Mucosa of descending colon (tissue), 3 donors: ENCODE results near the gene SMIM35. TPM values are rescaled to one million over a fixed set of nuclear protein-coding genes. Genes with fewer than 3 reads are reported as not detected.
A peak's percentile ranks its signal among the peaks of the same experiment; 100 is the strongest.

Experiments
- ATAC-seq: fragments of 200-7000 bp; cut with Tn5 transposase; one replicate; pipeline ENCODE4 v1.9.1; 2020; ENCODE audit warnings: mild to moderate bottlenecking, moderate library complexity
- DNase-seq, 3 donors: peaks; one replicate each; pipeline ENCODE4 v3.0.0-alpha.2; 2020
- H3K36me3 ChIP-seq: fragments of 200-600 bp; one replicate; pipeline ENCODE4 v1.8.0; 2021; ENCODE audit warnings: low read depth, mild to moderate bottlenecking
- H3K4me1 ChIP-seq: fragments of 200-600 bp; one replicate; pipeline ENCODE4 v1.8.0; 2021; ENCODE audit warnings: low read depth, mild to moderate bottlenecking
- H3K4me3 ChIP-seq: fragments of 200-600 bp; one replicate; pipeline ENCODE4 v1.8.0; 2021; ENCODE audit warnings: mild to moderate bottlenecking
- H3K9me3 ChIP-seq: fragments of 200-600 bp; one replicate; pipeline ENCODE4 v1.8.0; 2021; ENCODE audit warnings: mild to moderate bottlenecking
- intact Hi-C, 2 donors: fragments of 100-400 bp; cut with DNase I in 1 of 2; cut with micrococcal nuclease in 1 of 2; formaldehyde crosslinking; loops; one replicate each; pipeline versions ENCODE4 v1.11.0 to v1.11.1; 2022; cut with DNase I, micrococcal nuclease
- total RNA-seq, 3 donors: library from RNA; stranded (reverse); fragmentation: NEBNext Ultra II Directional in 2 of 3; extraction: Animal tissue kit (Norgen Biotek cat#: 25700) in 2 of 3; gene quantifications; one replicate each; pipeline versions ENCODE4 v1.2.1 to v1.2.4, GENCODE V29; 2021 to 2023
- TF ChIP-seq, protein P1 (sequence below): fragments of 200-600 bp; IDR thresholded peaks from one replicate; pipeline ENCODE4 v1.8.0; 2022; ENCODE audit warnings: antibody characterized with exemption, mild to moderate bottlenecking
- donor health status: DM: no; HTN: no; CAD: no; lungs with moderate emphysema.
- donor health status: DM: no; HTN: no; CAD: no.
- donor health status: DM: no; HTN: yes; CAD: no.

Gene SMIM35
- total RNA-seq, 3 donors from 2014 or later = not detected

DNA sequence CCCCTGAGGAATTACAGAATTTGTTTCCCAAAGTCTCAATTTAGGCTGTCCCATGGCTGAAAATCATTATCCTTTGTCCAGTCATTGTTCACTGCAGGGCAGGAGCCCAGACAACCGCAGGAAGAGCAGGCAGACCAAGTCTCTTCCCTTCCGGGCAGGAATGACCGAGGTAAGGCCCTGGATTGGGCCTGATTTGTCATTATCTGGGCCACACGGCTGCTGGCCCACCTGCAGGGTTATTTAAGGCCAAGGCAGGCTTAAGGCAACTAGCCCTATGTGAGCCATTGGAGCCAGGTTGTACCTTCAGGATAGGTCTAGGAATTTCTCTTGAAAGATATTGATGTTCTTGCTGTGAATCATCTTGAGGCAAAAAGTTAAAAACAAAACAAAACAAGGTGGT, 110.3 kb downstream of the SMIM35 start:
- Histone ChIP-seq H3K4me1 (peaks cover 9% of the 10 kb centered on the region), H3K36me3 (no peaks in the 10 kb centered on the region), H3K9me3 (no peaks in the 10 kb centered on the region), H3K4me3 (no peak overlapping the region)
- DNase-seq = no peak
- no peak for ATAC-seq
- TF ChIP-seq, protein P1, sequence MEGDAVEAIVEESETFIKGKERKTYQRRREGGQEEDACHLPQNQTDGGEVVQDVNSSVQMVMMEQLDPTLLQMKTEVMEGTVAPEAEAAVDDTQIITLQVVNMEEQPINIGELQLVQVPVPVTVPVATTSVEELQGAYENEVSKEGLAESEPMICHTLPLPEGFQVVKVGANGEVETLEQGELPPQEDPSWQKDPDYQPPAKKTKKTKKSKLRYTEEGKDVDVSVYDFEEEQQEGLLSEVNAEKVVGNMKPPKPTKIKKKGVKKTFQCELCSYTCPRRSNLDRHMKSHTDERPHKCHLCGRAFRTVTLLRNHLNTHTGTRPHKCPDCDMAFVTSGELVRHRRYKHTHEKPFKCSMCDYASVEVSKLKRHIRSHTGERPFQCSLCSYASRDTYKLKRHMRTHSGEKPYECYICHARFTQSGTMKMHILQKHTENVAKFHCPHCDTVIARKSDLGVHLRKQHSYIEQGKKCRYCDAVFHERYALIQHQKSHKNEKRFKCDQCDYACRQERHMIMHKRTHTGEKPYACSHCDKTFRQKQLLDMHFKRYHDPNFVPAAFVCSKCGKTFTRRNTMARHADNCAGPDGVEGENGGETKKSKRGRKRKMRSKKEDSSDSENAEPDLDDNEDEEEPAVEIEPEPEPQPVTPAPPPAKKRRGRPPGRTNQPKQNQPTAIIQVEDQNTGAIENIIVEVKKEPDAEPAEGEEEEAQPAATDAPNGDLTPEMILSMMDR = no peak
- intact Hi-C loops = no loop called here

DNA sequence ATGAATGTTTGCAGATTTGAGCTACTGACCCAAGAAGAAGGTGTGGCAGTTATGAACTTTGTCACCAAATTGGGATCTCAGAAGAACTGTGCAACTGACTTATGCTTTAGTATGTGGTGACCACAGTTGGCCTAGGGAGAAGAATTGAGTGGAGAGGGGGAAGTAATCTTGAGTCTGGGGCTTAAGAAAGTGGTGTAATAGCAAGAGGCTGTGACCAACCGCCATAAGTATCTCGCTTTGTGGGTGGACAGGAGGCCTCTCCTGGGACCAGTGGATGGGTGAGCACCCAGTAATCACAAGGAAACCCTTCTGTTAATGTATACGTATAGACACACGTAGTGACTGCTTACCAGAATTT, 113.3 kb downstream of the SMIM35 start:
- no peaks in the 10 kb centered on the region for H3K36me3 ChIP-seq

DNA sequence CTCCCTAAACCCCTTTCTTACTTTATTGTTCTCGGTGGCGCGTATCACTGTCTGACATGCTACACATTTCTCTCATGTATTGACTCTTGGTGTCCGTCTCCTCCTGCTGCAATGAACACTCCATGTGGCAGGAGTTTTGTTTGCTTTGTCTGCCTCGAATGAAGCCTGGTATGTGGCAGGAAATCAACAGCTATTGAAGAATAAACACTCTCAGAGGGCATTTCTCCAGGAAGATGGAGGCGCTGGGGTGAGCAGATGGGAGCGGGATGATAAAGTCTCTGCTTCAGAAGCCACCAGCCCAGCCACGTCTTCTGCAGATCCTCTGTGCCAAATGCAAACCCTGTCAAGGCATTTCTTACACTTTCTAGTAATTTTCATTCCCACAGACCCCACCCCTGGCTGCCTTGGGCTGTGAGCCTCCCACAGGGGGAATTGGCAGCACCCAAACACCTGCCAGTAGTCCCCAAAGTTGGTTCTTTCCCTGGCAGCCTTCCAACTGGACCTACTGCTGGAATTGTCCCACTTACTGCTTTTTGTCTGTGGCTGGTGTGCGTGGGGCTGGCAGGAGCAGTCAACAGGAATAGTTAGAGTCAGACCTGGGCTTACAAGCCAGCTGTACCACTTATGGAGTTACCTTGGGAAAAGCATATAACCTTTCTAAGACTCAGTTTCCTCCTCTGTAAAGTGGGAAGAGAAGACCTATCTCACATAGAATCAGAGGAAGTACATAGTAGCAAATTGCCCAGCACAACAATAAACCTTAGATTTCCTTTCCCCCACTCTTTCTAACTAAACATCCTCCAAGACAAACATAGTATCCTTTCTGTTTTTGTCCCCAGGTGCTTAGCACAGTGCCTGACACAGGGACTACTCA, 113.9 kb downstream of the SMIM35 start:
- no peaks in the 10 kb centered on the region for H3K36me3 ChIP-seq
- H3K9me3 ChIP-seq = no peaks in the 10 kb centered on the region
- intact Hi-C loops = no loop called here
- TF ChIP-seq, protein P1 = no peak
- H3K4me1 ChIP-seq = peaks cover 9% of the 10 kb centered on the region
- no peak overlapping the region for H3K4me3 ChIP-seq
- ATAC-seq (peak; percentile 62), DNase-seq (no peak)

More for the DNA sequence above, 113.3 kb downstream of the SMIM35 start:
- H3K9me3 ChIP-seq = no peaks in the 10 kb centered on the region
- ATAC-seq (peak; percentile 65), DNase-seq (no peak)
- H3K4me3 ChIP-seq = no peak overlapping the region
- intact Hi-C loops = no loop called here
- peaks cover 9% of the 10 kb centered on the region for H3K4me1 ChIP-seq
- TF ChIP-seq, protein P1 = no peak

DNA sequence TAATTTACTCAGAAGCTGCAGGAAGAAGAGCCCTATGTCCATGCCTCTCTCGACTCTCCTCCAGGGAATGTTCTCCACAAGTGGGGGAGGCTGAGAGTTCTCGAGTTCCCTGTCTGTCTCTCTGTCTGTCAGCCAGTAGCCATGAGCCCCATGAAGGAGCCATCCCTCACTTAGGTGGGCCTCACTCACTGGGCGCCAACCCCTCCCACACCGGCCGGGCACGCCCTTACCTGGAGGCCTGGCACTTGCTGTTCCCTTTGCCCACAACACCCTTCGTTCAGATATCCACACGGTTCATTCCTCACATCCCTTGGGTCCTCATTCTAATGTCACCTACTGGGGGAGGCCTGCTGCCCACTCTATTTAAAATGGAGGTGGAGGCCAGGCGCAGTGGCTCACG, 114.7 kb downstream of the SMIM35 start:
- no peaks in the 10 kb centered on the region for H3K9me3 ChIP-seq
- DNase-seq (no peak), ATAC-seq (no peak)
- no peaks in the 10 kb centered on the region for H3K36me3 ChIP-seq
- intact Hi-C loops = no loop called here
- TF ChIP-seq, protein P1 = no peak
- H3K4me1 ChIP-seq = peaks cover 9% of the 10 kb centered on the region
- H3K4me3 ChIP-seq = no peak overlapping the region

DNA sequence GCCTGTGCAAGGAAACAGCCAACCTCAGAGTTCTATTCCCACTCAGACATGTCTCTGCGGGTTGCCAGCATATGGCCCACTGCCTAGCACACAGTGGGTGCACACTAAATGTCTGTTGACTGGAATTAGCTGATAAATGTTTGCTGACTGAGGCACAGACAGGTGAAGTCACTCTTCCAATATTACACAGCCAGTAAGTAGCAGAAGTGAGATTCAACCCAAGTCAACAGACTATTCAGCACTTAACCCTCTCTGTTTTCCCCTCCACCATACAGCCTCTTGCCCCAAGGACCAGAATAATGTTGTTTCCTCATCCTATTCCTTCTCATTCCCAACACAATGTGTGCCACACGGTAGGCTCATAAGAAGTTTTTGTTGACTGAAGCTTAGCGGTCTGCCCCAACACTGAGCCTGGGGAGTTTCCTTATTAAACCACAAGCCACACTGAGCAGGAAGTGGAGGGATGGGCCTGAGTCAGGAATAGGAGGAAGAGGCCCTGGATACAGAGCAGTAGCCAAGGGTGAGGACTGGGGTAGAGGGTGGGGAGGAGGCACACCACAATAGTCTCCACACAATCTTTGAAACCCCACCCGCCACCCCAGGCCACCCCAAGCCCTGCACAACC, 116.3 kb downstream of the SMIM35 start:
- no peaks in the 10 kb centered on the region for H3K36me3 ChIP-seq
- ATAC-seq (peak; percentile 91), DNase-seq (peak in 2 of 3 donors; percentile 49 to 55)
- TF ChIP-seq, protein P1 = no peak
- H3K4me1 ChIP-seq = peaks cover 9% of the 10 kb centered on the region
- no peak overlapping the region for H3K4me3 ChIP-seq
- intact Hi-C loops = no loop called here
- H3K9me3 ChIP-seq = no peaks in the 10 kb centered on the region
